Psoas muscle (tissue), 8 donors: ENCODE measurements around the gene CCDC154. TPM values are rescaled to one million over a fixed set of nuclear protein-coding genes. Genes with fewer than 3 reads are reported as not detected.

Experiments
- ATAC-seq, 4 donors: fragments of 200-7000 bp; cut with Tn5 transposase; one replicate each; pipeline ENCODE4 v1.9.1; 2020; ENCODE audit warnings: moderate library complexity in 3 of 4, mild to moderate bottlenecking in 2 of 4
- DNase-seq, 2 donors: peaks; one replicate each; pipeline ENCODE4 v3.0.0-alpha.2; 2020
- H3K27ac ChIP-seq: fragments of 200-600 bp; one replicate; pipeline ENCODE4 v1.8.0; 2022
- H3K27me3 ChIP-seq, 3 donors: fragments of 200-600 bp in 1 of 3; one replicate each; pipeline versions ENCODE4 v1.6.1 to v1.8.0; 2013 to 2022; ENCODE audit warnings: low read length in 2 of 3, mild to moderate bottlenecking in 2 of 3, moderate library complexity in 1 of 3; ENCODE audit not compliant: insufficient read depth in 3 of 3
- H3K36me3 ChIP-seq, 2 donors: fragments of 200-600 bp in 1 of 2; one replicate each; pipeline versions ENCODE4 v1.6.1 to v1.8.0; 2013 to 2022; ENCODE audit warnings: low read depth in 1 of 2, mild to moderate bottlenecking in 1 of 2, moderate library complexity in 1 of 2; ENCODE audit not compliant: insufficient read depth in 1 of 2
- H3K4me1 ChIP-seq: fragments of 200-600 bp; one replicate; pipeline ENCODE4 v1.8.0; 2022
- H3K4me3 ChIP-seq: fragments of 200-600 bp; one replicate; pipeline ENCODE4 v1.8.0; 2022; ENCODE audit warnings: mild to moderate bottlenecking
- H3K9me3 ChIP-seq: fragments of 200-600 bp; one replicate; pipeline ENCODE4 v1.8.0; 2022
- WGBS, 3 donors: extraction: QIAGEN DNeasy Blood & Tissue Kit; methylation state at CpG; one replicate each; pipeline versions ENCODE4 v1.1.6 to v1.1.7; 2013; 5-methylcytosine and 5-hydroxymethylcytosine counted together
- intact Hi-C, 2 donors: fragments of 100-400 bp; cut with DNase I; formaldehyde crosslinking; loops; one replicate each; pipeline versions ENCODE4 v1.11.0 to v1.14.2; 2022
- polyA plus RNA-seq, 3 donors: library from polyadenylated mRNA; stranded (reverse); fragments of 200-250 nt; gene quantifications; one replicate each; pipeline ENCODE4 v1.2.3, GENCODE V29; 2013
- total RNA-seq, 4 donors: library from RNA; stranded (reverse); fragmentation: NEBNext Ultra II Directional in 2 of 4; extraction: Animal tissue kit (Norgen Biotek cat#: 25700) in 2 of 4; gene quantifications; one replicate each; pipeline versions ENCODE4 v1.2.1 to v1.2.4, GENCODE V29; 2021 to 2023
- TF ChIP-seq, protein P1 (sequence below): fragments of 200-600 bp; IDR thresholded peaks from one replicate; pipeline ENCODE4 v1.8.0; 2022; ENCODE audit warnings: antibody characterized with exemption
- donor health status: healthy with polysubstance abuse.
- donor health status: DM: no; HTN: no; CAD: no; lungs with moderate emphysema.
- donor health status: Bipolar disorder and iron deficiency.
- donor health status: healthy.
- donor health status: DM: yes; HTN: yes; CAD: no.
- donor health status: DM: no; HTN: no; CAD: no.
- donor health status: DM: no; HTN: no; CAD: no.
- donor health status: DM: yes; HTN: yes; CAD: no.

Gene CCDC154
- total and polyA plus RNA-seq, 7 donors = 0.21 to 1.5 (median 0.40) TPM; not detected in 1

DNA sequence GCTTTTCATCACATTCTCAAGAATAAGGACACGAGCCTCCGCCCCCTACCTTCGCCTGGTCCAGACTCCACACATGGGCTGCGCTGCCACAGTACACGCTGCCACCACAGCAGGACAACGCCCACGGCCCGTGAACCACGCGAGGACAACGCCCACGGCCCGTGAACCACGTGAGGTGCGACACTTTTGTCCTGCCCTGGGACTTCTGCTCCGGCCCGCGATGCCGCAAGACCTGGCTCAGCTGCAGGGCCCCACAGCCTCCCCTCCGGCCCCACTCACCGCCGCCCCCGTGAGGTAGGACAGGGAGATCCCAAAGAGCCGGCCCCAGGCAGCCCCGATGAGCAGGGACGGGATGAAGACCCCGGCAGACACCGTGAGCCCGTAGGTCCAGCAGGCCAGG is 5.9 kb upstream of the CCDC154 start:
- 88 to 95% (median 93%) methylated on average over 29 of the region's 29 CpGs for WGBS, 3 donors
- peaks cover 2 to 97% of the 10 kb centered on the region in 2 donors for H3K36me3 ChIP-seq
- no peaks in the 10 kb centered on the region for H3K4me1 ChIP-seq
- H3K27ac ChIP-seq = no peak overlapping the region
- H3K4me3 ChIP-seq = no peak overlapping the region
- H3K27me3 ChIP-seq = no peaks in the 10 kb centered on the region
- intact Hi-C loops = no loop called here
- no peaks in the 10 kb centered on the region for H3K9me3 ChIP-seq
- ATAC-seq (no peak), DNase-seq (no peak)
- TF ChIP-seq, protein P1, sequence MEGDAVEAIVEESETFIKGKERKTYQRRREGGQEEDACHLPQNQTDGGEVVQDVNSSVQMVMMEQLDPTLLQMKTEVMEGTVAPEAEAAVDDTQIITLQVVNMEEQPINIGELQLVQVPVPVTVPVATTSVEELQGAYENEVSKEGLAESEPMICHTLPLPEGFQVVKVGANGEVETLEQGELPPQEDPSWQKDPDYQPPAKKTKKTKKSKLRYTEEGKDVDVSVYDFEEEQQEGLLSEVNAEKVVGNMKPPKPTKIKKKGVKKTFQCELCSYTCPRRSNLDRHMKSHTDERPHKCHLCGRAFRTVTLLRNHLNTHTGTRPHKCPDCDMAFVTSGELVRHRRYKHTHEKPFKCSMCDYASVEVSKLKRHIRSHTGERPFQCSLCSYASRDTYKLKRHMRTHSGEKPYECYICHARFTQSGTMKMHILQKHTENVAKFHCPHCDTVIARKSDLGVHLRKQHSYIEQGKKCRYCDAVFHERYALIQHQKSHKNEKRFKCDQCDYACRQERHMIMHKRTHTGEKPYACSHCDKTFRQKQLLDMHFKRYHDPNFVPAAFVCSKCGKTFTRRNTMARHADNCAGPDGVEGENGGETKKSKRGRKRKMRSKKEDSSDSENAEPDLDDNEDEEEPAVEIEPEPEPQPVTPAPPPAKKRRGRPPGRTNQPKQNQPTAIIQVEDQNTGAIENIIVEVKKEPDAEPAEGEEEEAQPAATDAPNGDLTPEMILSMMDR = no peak

DNA sequence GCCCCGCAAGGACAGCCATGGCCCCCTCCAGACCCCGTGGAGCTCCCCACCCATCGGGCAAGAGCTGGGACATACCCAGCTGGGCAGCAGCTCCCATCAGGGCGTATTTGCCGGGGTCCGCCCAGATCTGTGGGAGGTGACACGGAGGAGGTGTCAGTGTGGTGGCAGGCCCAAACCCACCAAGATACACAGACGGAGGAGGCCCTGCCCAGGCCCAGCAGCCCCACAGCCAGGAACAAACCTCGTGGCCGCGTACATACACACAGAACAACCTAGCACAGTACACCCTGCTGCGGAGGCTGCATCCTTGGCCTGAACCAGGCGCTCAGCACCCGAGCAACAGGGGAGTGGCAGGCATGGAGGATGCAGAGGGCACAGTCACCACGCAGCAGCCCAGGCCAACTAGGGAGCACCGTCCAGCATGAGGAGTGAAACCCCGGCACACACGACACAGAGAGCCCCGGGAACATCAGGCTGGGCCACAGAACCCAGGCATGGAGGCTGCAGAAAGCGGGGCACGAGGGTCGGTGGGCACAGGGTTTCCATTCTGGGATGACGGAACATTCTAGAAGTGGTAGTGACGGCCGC is 4.9 kb upstream of the CCDC154 start:
- H3K4me1 ChIP-seq = no peaks in the 10 kb centered on the region
- peaks cover 2 to 88% of the 10 kb centered on the region in 2 donors for H3K36me3 ChIP-seq
- DNase-seq (no peak), ATAC-seq (no peak)
- 94 to 96% (median 95%) methylated on average over 25 of the region's 25 CpGs for WGBS, 3 donors
- intact Hi-C loops = no loop called here
- TF ChIP-seq, protein P1 = no peak
- H3K27me3 ChIP-seq = no peaks in the 10 kb centered on the region
- H3K4me3 ChIP-seq = no peak overlapping the region
- no peaks in the 10 kb centered on the region for H3K9me3 ChIP-seq
- no peak overlapping the region for H3K27ac ChIP-seq

DNA sequence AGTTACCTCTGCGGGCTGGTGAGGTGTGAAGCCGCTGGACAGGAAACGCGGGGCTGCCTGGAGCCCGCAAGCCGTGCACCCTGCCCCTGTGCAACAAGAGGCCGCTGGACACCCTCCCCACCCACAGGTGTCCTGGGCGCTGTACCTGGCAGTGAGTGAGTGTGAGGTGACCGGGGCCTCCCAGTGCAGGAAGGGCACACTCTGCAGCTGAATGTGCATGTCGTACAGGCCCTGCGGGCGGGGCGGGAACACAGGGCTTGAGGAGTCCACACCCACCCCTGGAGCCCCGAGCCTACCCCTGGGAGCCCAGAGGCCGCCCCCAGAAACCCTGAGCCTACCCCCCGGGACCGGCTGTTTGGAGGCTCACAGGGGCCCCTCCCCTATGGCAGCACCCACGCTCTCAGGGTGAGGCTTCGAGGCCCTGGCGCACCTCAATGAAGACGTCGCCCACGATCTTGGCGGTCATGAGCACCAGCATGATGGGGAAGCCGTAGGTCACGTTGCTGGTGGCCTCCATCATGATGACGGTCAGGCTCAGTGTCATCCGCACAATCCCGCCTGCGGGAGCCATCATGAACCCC is 4.3 kb upstream of the CCDC154 start:
- TF ChIP-seq, protein P1 = no peak
- WGBS, 3 donors = 93 to 94% (median 93%) methylated on average over 30 of the region's 30 CpGs
- H3K4me3 ChIP-seq = no peak overlapping the region
- H3K27ac ChIP-seq = no peak overlapping the region
- no peaks in the 10 kb centered on the region for H3K27me3 ChIP-seq
- H3K9me3 ChIP-seq = no peaks in the 10 kb centered on the region
- DNase-seq (no peak), ATAC-seq (no peak)
- peaks cover 2 to 81% of the 10 kb centered on the region in 2 donors for H3K36me3 ChIP-seq
- H3K4me1 ChIP-seq = no peaks in the 10 kb centered on the region
- intact Hi-C loops = no loop called here

DNA sequence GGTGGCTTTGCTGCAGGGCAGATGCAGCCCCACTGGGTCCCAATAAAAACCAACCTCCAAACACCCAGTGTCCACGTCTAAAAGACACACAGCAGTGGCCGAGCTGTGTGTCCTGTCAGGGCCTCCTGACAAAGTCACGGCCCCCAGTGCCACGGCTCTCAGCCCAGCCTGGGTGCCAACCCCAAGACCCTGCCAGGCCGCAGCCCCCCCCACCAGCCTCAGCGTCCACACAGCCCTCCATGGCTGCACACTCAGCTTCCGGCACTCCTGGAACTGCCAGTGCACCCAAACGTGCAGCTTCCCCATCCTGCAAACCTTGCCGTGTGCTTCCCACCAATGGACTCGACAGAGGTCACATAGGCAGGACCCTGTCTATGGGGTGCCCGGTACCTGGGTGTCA is 3.6 kb upstream of the CCDC154 start:
- H3K4me3 ChIP-seq = no peak overlapping the region
- intact Hi-C loops = no loop called here
- TF ChIP-seq, protein P1 = no peak
- peaks cover 2 to 74% of the 10 kb centered on the region in 2 donors for H3K36me3 ChIP-seq
- DNase-seq = no peak
- H3K9me3 ChIP-seq = no peaks in the 10 kb centered on the region
- no peak overlapping the region for H3K27ac ChIP-seq
- H3K27me3 ChIP-seq = no peaks in the 10 kb centered on the region
- H3K4me1 ChIP-seq = no peaks in the 10 kb centered on the region
- ATAC-seq = no peak
- WGBS, 3 donors = 89 to 97% (median 91%) methylated on average over 11 of the region's 11 CpGs
